ENCODE measurements around the gene AP5B1.
"Not testable (repeated sequence)": the region's sequence is repeated elsewhere in the genome, so short reads cannot be mapped to it uniquely, and the experiment has no call there.

Gene AP5B1

DNA sequence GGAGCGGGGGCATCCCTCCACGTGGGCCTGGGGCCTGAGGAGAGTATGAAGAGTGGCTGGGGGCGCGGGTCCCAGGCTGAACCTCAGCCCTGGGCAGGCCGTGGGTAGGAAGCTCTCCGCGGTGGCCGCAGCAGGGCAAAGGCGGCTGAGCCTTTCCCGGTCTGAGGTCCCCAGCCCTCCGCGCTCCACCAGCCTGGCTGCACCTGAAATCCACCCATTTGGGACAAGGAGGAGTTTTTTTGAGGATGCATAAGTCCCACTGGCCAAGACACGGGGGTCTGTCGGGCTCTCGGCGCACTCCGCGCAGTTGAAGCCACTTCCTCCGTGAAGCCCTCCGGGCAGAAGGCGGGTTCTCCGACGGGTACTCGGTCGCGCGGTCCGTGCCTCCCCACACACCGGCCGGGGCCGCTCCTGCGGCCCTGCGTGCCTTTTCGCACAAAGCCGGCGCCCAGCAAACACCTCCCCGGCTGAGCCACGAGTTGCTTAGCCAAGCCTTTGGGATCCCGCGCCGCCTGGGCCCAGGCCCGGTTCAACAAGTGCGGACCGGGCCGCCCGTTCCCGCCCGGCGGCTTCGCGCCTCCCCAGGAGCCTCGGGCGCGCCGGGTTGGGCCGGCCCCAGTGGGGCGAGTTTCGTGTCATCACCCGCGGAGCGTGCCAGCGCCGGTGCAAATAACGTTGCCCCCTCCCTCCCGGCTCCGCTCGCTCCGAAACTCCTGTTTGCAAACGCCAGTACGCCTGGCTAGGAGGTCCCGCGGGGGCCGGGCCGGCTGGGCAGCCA, 5.4 kb upstream of the AP5B1 start:
- no peak for DNase-seq (ENCODE audit: low spot score)

DNA sequence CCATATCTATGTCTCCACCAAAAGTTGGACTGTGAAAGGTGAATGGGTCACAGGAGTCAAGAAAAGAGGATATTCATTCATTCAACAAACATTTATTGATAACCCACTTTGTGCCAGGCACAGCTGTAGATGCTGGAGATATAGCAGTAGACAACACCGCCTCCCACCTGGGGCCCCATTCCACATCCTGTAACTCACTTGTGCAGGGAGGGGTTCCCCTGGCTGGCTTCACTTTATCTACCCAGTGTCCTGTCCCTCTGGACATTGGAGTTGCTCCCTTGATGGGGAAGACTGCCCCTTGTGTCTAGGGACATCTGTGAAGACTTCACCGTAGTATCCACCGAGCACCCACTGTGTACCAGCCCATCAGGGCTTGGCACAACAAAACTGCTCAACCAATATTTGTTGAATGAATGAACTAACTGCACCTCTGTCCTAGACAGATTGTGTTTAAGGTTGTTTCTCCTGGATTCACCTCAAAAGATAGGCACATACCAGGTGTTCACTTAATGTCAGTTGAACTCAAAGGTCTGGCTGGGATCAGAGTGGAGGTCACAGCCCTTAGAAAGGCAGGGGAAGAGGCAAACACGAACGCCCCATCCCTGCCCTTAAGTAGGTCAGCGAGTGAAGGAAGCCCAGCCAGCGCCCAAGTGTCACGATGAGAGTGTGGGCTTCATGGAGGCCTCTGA, 4.7 kb upstream of the AP5B1 start:
- DNase-seq (ENCODE audit: low spot score): no peak

DNA sequence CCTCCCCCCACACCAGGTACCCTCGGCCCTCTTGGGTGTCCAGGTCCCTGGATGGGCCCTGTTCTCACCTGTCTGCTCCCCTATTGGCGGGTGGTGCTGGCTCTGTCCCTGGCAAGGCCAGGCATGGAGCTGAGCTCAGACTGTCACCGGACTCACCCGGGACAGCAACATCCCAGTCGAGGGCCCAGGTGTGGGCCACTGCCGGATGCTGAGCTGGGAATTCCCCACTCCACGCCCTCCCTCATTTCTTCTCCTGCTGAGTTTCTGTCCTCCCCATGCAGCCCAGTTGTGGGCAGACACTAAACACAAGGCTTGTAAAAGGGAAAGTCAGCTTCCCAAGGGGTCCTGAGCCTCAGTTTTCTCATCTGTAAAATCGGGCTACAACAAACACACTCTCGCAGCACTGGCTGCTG, 2.0 kb upstream of the AP5B1 start:
- DNase-seq (ENCODE audit: low spot score): no peak

DNA sequence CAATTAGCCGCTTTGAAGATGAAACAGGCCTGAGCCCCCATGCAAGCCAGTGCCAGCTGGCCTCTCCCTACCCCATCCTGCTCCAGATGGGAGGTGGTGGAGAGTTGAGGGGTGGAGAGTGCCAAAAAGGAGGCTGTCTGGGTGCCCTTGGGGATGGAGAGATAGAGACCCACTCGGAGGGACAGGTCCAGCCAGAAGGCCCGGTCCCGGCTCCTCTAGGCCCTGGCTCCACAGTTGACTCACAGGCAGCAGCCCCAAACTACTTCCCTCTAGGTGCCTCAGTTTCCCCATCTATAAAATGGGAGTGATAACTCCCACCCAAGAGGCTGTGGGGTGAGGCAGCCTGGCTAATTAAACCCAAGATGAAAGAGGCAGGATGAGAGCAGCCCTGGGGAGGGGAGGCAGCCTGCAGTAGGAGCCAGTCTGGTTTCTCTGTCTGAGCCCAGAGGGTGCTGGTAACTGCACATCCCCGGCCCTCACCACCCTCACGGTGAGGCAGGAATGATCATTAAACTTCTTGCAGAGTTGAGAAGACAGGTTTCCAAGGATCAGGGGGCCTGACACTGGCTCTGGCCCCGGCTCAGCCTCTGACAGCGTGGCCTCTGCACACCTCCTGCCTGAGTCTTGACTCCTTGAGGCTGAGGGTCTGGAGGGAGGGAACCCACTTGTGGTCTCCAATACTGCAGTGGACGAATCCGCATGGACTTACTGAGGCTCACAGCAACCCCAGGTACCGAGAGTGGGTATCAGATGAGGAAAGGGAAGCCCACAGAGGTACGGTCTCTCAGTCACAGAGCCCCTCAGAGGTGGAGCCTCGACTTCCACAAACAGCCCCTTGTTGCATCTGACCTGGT, 1.4 kb upstream of the AP5B1 start:
- no peak for DNase-seq (ENCODE audit: low spot score)

DNA sequence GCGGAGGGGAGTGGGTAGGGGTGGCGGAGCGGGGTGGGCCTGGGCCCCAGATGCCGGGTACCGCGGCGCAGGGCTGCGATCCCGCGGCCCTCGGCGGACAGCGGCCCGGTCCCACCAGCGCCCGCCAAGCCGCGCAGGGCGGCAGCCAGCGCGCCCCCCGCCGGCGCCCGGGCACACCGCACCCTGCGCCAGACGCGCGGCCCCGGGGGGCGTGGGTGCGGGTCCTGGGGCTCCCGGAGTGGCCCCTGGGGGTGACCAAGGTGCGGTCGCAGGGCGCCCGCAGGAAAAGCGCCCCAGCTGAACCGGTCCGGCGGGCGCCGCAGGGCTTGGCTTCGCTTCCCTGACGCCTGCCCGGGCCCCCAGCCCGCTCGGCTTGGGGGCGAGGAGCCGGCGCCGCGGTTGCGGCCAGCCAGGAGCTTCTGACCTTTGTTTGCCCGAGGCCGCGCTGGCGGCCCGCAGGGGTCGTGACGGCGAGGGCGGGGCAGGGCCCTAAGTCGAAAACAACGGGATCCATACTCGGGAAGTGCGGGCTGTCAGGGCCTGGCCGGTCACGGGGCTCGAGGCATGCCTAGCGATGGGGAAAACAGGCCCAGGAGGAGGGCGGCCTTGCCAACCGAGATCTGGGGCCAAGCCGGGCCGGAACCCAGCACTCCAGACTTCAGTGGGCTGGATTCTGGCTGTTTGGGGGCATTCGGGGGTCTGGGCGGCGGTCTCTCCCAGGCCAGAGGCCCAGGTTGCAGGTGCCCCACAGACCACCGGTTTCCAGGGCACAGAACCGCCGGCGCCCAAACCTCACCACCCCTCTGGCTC, 581 bp upstream of the AP5B1 start:
- no peak for DNase-seq (ENCODE audit: low spot score)

DNA sequence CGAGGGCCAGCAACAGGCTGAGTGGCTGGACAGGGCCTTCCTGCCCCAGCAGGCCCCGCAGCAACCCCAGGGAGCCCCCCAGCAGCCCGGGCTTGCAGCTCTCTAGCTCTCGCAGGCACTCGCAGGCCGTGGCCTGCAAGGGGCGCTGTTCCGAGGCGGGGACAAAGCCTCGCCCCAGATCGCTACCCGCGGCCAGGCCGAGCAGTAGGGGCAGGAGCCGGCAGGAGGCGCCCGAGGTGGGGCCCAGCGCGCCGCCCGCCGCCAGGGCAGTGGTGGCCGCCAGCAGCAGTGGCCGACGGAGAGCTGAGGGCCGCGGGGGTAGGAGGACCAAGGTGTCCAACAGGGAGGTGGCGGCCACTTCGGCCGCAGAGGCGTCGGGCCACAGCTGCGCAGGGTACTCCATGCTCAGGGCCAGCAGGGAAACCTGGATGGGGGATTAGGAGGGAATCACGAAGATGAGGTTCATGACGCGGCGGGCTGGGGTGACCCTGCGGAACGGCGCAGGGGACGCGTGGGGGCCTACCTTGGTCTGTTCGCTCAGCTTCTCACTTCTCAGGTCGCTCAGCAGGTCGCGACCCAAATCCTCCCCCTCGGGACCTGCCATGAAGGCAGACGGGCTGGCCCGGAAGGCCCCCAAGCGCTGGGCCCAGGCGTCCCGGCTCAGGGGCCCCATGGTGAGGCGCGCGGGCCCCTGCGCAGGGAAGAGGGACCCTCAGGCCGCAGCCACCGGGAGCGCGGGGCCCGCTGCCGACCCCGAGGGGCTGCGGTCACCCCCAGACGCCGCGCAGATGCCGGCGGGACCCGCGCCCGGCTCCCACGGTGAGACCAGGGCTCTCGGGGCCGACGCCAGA, 632 bp downstream of the AP5B1 start:
- DNase-seq (ENCODE audit: low spot score): peak; percentile 49

DNA sequence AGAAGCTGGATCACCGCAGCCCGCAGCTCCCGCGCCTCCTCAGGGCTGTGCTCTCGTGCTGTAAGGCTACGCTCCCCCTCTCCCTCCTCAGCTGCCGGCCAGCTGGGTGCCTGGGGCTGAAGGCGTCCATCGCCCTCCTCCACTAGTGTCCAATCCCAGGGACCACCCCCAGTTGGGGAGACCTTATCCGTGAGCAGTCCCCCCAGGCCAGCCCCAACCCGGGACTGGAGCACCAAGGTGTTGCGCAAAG, 1.2 kb downstream of the AP5B1 start:
- DNase-seq (ENCODE audit: low spot score): no peak

DNA sequence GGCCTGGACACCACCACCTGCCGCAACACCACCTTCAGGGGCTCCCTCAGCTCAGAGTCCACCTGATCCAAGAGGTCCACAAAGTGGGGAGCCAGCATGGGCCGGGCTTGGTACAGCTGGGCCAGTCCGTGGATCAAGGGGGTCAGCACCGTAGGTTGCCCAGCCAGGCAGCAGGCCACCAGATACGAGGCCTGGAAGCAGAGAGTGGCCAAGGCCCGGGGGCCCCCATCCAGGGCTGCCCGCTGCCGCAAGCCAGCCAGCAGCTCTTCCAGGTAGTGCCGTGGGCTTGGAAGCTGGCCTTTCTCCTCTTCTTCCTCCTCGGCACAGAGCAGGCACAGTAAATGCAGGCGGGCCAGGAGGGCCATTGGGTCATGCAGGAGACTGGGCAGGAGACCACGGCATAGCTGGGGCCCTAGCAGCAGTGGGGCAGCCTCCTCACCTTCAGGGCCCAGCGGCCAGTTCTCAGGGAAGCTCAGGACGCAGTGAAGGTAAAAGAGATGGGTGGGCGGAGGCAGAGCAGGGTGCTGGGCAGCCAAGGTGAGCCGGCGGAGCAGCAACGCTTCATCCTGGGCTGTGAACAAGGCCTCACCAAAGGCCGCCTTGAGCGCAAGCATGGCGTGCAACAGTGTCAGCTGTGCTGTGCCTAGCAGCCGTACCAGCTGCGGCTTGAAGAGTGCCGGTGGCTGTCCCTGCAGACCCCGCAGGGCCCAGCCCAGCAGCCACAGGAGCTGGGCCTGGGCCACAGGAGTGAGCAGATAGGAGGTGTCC, 1.7 kb downstream of the AP5B1 start:
- DNase-seq (ENCODE audit: low spot score): no peak

DNA sequence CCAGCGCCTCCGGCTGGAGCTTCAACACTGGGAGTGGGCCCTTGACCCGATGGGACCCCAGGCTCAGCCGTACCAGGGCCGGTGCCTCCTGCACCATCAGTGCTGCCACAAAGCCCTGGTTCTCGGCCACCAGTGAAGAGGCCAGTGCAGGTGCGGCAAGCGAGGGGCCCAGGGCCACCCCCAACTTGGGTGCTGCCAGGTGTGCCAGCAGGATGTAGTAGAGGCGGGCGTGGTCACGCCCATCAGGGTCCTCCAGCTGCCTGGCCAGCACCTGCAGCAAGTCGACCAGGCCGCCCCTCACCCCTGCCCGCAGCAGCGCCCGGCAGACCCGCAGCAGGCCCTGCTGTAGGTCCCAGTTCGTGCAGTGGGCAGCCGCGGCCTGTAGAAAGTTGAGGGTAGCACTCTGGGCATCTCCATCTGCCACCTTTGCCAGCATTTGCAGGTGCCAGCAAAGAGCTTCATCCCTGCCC, 2.3 kb downstream of the AP5B1 start:
- no peak for DNase-seq (ENCODE audit: low spot score)

DNA sequence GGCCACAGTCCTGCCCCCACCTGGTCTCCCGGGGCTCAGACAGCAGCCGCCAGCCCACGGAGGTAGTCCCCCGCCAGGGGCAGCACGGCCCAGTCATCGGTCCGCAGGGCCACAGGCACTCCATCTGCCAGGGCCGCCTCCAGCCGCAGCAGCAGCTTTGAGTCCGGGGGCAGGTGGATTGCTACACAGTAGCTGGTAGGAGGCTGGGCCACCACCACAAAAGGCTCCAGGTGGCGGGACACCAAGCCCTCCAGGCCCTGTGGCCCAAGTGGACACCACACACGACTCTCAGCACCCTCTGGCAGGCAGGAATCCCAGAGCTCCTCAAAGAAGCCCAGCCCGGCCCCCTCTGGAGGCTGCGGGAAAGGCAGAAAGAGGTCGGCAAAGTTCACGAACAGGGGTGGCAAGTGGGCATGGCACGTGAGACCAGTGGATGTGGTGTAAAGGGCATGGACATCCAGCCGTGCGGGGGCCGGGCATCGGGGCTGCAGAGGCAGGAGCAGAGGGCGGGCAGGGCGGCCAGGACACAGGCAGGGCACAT, 2.9 kb downstream of the AP5B1 start:
- DNase-seq (ENCODE audit: low spot score): no peak

DNA sequence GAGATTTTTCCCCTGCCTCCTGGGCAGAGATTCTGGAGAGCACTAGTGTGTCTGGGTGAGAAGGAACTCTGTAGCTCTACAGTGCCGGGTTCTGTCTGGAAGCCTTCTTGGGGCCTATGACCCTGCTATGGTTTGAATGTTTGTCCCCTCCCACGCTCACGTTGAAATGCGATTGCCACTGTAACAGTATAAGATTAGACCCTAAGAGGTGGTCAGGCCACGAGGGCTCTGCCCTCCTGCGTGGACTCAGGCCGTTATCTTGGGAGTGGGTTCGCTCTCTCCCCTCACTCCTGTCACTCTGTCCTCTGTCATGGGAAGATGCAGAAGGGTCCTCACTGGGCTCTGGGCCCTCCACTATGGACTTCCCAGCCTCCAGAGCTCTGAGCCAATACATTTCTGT, 3.5 kb downstream of the AP5B1 start:
- no peak for DNase-seq (ENCODE audit: low spot score)

DNA sequence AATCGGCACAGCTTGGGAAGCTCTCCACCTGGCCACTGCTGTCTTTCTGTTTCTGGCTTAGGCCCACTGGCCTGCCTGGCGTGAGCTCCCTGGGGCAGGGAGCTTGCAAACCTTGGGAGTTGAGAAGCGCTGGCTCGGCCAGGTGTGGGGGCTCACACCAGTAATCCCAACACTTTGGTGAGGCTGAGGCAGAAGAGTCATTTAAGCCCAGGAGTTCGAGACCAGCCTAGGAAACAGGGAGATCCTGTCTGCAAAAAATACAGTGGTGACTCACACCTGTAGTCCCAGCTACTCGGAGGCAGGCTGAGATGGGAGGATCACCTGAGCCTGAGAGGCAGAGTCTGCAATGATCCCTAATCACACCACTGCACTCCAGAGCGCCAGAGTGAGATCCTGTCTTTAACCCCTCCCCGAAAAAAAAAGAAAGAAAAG, 4.0 kb downstream of the AP5B1 start:
- no peak for DNase-seq (ENCODE audit: low spot score)

DNA sequence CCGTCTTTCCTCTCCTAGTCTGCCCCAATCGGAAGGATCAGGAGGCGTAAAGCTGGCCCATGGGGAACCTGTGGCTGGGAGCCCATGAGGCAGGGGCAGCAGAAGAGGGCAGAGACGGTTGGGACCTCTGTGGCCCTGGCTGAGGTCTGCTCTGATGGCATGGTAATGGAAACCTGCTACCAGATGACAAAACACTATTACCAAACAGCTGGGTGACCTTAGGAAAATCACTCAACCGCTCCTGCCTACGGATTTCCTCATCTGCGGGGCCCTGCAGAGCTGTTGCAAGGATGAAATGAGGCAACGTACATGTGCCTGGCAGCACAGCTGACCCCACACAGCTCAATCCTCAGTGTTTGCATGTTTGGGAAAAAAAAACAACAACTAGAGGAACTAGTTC, 4.6 kb downstream of the AP5B1 start:
- DNase-seq (ENCODE audit: low spot score): no peak

DNA sequence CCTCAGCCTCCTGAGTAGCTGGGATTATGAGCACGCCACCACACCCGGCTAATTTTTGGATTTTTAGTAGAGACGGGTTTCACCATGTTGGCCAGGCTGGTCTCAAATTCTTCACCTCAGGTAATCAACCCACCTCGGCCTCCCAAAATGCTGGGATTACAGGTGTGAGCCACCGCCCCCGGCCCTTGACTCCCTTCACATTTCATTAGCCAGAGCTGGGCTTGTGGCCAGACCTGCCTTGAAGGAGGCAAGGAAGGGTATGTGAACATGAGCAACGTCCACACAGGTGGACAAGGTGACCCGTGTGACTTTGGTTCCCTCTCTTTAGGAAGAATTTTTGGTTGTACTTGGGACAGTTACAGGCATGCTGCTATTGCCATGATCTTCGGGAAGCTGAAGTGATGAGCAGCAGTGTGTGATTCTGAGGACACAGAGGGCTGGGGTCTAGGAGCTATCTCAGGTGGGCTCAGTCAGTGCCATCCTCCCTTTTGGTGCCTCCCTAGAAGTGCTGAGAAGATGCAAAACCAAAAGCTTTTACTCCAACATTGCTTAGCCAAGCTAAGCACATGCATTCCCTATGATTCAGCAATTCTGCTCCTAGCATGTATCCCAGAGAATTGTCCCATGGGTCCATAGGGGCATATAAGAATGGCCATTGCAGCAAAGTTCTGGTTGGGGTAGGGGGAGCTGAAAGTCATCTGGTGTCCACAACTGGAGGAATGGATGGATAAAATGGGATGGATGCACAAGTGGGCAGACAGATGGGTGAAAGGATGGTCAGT, 6.1 kb downstream of the AP5B1 start:
- no peak for DNase-seq (ENCODE audit: low spot score)

DNA sequence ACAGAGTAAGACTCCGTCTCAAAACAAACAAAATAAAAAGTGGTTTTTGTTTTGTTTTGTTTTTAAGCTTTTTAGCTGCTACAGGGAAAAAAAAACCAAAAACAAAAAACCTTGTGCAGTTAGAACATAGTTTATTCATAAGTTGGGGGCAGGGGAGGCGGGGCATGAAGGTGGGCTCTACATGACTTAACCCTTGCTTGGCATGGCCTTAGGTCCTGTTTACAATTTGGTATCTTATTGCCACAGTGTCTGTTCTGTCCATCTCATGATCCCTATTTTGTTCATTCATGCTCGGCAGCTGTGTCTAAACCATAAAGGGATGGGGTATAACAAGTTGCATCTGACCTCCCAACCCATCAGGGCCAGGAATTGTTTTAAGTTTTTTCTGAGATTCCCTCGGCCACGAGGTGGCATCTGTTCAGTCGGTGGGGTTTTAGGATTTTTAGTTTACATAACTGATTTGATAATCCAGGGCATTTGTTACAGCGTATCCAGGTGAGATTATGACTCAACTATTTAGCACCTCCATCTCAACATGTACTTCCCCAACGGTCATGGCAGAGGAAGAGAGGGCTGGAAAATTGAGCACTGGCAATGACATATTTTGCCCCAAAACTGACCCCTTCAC, 6.9 kb downstream of the AP5B1 start:
- DNase-seq (ENCODE audit: low spot score): no peak

DNA sequence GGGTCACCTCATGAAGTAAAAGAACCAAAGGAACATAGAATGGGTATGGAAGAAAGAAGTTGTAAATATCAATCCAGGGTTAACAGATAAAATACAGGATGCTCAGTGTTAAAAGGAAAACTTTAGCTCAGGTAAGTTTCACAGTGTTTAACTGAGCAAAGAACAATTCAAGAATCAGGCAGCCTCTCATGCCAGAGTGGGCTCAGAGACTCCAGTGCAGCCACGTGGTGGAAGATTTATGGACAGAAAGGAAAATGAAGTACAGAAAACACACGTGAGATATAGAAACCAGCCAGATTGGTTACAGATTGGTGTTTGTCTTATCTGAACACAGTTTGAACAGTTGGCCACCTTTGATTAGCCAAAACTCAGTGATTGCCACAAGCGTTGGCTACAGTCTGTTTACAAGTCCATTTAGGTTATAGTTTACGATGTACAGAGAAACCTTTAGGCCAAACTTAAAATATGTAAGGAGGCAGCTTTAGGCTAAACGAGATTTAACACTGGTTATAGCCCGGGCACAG, 9.1 kb downstream of the AP5B1 start:
- no peak for DNase-seq (ENCODE audit: low spot score)

DNA sequence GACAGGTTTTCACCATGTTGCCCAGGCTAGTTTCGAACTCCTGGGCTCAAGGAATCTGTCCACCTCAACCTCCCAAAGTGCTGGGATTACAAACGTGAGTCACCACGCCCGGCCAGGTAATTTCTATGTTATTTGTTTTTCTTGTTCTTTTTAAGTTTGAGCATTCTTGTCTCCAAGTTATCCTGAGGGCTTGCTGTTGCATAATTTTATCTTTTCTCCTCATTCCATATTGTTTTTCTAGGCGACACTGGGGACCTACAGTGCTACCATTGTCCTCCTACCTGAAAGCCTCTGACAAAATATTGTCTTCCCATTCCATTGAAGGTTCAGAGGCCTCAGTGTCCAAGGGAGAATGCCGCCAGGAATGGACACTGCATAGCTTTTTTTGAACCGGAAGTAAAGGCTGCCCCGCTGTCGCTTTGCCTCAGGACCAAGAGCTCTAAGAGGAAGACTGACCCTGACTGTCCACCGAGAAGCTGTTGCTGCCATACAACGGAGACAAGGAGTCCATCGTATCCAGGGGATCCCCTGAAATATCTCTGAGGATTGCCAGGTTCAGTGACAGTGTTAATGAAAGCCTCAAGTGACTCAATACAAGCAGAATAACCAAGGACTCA, 9.7 kb downstream of the AP5B1 start:
- no peak for DNase-seq (ENCODE audit: low spot score)

DNA sequence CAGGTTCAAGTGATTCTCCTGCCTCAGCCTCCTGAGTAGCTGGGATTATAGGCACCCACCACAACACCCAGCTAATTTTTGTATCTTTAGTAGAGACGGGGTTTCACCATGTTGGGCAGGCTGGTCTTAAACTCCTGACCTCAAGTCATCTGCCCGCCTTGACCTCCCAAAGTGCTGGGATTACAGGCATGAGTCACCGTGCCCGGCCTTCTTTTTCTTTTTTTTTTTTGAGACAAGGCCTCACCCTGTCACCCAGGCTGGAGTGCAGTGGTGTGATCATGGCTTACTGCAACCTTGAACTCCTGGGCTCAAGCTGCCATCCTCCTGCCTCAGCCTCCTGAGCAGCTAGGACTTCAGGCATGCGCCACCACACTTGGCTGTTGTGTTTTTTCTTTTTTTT, 13.0 kb downstream of the AP5B1 start:
- not testable (repeated sequence) for DNase-seq (ENCODE audit: low spot score)
